ENCODE data around the gene CHAC1.
"Not testable (repeated sequence)": the region's sequence is repeated elsewhere in the genome, so short reads cannot be mapped to it uniquely, and the experiment has no call there.

GRCh38 chr15:40962317-40962716 lies 9.0 kb downstream of the CHAC1 start:
- TF ChIP-seq CTCF, POLR2A (IDR thresholded peaks at IDR 0.05): not testable (repeated sequence)
